Subcutaneous adipose tissue (tissue), 4 donors: ENCODE data around the gene VPS13A. TPM values are rescaled to one million over a fixed set of nuclear protein-coding genes. Genes with fewer than 3 reads are reported as not detected.

Experiments used
- total RNA-seq, 4 donors: library from RNA; depleted of rRNA; stranded (reverse); fragments of >200 nt; gene quantifications; one replicate each; pipeline ENCODE4 v1.1.0, GENCODE V29; 2016
- TF ChIP-seq, protein P1 (sequence below): fragments of 450-650 bp; IDR thresholded peaks from one replicate; pipeline ENCODE4 v1.5.1; 2016; ENCODE audit warnings: low read depth, mild to moderate bottlenecking, control low read depth, antibody characterized with exemption, moderate library complexity

The VPS13A gene
- total RNA-seq, 4 donors from 2014 or later = 24.1 to 47.6 (median 36.8) TPM

DNA sequence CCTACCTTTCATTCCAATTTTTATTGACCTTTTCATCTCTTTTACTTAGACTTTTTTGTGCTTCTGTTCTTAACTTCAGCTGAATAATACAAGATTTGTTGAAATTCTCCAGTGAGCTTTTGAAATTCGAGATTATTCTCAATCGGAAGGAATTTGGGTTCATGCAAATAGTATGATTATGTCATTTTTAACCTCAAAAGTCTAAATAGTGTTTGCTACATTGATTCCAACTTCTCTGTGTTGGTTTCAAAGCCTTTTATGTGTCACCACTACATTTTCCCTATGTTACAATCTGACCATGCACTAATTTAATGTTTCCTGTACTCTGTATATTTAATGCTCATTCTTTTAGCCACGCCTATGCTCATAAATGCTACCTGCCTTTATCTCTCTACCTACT is 44.1 kb downstream of the VPS13A start:
- TF ChIP-seq, protein P1, sequence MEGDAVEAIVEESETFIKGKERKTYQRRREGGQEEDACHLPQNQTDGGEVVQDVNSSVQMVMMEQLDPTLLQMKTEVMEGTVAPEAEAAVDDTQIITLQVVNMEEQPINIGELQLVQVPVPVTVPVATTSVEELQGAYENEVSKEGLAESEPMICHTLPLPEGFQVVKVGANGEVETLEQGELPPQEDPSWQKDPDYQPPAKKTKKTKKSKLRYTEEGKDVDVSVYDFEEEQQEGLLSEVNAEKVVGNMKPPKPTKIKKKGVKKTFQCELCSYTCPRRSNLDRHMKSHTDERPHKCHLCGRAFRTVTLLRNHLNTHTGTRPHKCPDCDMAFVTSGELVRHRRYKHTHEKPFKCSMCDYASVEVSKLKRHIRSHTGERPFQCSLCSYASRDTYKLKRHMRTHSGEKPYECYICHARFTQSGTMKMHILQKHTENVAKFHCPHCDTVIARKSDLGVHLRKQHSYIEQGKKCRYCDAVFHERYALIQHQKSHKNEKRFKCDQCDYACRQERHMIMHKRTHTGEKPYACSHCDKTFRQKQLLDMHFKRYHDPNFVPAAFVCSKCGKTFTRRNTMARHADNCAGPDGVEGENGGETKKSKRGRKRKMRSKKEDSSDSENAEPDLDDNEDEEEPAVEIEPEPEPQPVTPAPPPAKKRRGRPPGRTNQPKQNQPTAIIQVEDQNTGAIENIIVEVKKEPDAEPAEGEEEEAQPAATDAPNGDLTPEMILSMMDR = no peak

DNA sequence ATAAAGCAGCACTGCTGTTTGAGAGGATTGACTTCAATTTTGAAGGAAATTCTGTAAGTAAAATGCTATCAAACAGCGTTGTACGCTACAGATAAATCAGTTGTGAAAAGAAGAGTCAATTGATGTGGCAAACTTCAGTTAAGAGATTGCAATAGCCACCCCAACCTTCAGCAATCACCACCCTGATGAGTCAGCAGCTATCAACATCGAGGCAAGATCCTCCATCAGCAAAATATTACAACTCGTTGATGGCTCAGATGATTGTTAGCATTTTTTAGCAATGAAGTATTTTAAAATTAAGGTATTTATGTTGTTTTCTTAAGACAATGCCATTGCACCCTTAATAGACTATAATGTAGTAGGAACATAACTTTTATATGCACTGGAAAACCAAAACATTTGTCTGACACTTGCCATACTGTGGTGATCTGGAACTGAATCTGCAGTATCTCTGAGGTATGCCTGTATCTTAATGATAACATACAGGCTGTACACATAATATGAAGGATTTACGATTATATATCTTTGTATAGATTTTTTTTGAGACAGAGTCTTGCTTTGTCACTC is 47.5 kb downstream of the VPS13A start:
- TF ChIP-seq, protein P1 = no peak

DNA sequence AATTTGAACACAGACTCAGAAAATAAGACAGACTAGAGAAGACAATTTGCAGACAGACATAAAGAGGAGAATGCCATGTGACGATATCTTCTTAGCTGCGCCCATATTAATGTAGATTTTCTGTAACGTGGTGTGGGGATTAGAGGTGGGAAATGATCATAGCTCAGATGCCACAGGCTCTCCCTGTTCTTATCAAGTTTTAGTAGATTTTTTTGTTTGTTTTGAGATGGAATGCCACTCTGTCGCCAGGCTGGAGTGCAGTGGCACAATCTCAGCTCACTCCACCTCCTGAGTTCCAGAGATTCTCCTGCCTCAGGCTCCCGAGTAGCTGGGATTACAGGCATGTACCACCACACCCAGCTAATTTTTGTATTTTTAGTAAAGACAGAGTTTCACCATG is 59.4 kb downstream of the VPS13A start:
- TF ChIP-seq, protein P1 = no peak

DNA sequence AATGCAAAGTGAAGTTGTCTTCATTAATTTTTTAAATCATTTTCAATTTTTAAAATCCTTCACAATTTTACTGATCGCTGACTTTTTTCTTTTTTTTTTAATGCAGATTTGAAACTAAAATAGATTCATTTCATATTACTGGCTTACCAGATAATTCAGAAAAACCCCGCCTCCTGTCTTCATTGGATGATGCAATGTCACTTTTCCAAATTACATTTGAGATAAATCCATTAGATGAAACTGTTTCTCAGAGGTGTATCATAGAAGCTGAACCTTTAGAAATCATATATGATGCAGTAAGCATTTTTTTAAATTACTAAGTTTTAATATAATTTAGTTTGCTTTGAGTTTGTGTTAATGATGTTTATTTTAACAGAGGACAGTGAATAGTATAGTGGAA is 60.6 kb downstream of the VPS13A start:
- TF ChIP-seq, protein P1 = no peak

DNA sequence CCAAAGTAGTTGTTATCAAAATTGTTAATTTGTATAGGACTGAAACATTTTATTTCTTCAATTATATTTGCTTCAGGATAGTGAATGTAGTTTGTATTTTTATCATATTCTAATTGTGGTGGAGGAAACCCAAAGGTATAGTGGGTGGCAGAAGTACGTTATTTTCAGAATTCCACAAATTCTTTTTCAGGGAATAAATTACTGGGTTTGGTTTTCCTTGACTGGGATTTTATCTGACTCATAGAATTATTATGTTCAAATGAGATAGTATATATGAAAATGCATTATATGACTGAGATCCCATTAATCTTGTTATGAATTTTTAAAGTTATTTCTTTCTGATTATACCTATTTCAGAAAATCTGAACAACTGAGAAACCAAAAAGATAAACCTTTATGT is 73.7 kb downstream of the VPS13A start:
- TF ChIP-seq, protein P1 = no peak

DNA sequence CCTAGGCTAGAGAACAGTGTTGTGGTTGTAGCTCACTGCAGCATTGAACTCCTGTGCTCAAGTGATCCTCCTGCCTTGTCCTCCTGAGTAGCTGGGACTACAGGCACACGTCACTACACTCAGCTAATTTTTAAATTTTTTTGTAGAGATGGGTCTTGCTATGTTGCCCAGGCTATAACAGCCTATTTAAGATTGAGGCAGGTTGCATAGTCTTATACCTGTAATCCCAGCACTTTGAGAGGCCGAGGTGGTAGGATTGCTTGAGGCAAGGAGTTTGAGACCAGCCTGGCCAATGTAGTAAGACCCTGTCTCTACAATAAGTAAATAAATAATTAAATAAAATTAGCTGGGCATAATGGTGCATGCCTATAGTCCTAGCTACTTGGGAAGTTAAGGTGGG is 79.9 kb downstream of the VPS13A start:
- TF ChIP-seq, protein P1 = no peak

DNA sequence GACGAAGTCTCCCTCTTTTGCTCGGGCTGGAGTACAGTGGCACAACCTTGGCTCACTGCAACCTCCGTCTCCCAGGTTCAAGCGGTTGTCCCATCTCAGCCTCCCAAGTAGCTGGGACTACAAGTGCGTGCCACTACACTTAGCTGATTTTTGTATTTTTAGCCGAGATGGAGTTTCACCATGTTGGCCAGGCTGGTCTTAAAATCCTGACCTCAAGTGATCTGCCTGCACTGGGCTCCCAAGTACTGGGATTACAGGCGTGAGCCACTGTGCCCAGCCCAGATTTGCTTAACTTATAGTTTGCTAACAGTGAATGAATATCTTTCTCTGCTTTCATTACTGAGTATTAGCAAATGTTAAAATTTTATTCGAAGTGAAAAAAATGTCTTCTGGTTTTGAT is 84.3 kb downstream of the VPS13A start:
- TF ChIP-seq, protein P1 = no peak
